Measurements from ENCODE around the gene CRB3. TPM values are rescaled to one million over a fixed set of nuclear protein-coding genes. Genes with fewer than 3 reads are reported as not detected.

Gene CRB3
- total and polyA plus RNA-seq, 2 of the 13 experiments (the other 11 are each of a cell fraction or from before 2014, with no cell fraction given), result 10.6 to 25.6 TPM

DNA sequence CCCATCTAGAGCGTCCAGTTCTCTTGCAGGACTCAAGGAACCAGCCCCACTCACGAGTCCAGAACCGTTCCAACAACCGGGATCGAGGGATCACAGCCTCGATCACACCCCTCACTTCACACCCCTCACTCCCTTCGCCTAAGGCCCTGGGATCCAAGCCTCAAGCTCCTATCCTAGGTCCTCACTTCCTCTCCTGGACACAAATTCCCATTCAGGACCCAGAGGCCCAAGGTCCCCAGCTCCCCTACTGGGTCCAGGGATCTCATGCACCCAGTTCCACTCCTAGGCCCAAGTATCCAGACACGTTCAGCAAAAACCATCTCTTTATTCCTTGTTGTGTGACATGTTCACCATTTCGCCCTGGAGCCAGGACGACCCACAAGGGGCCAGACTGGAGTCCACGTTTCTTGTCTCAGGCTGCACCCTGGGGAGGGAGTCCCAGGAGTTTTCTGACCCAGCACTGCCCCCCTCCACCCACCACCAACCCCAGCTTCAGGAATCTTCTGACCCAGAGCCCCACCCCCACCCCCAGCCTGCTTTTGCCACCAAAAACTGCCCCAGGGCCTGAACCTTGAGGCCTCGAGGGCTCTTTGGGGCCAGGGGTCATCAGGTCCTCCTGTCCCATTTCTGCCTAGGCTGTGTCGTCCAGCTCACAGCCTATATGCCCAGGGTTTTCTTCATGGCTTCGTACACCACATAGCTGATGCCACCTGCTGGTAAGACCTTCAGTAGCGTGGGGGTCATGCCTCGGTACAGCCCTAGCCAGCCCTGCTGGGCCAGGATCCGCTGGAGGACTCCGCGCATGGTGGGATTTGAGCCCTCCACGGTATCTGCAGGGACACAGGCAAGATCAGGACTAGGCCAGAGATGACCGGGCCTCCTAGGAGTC, 38.1 kb upstream of the CRB3 start (continued):
- TF ChIP-seq RNF2 (conservative IDR thresholded peaks at IDR 0.05; ENCODE audit: low read depth), result 0 out of 2 replicates have a peak, but pooled peaks have one; percentile 7
- 0 out of 2 replicates have a peak, but pooled peaks have one; percentile 7 for TF ChIP-seq ZNF83 (CRISPR knock-in tag; IDR thresholded peaks at IDR 0.05; ENCODE audit: borderline replicate concordance)
- no peak for TF ChIP-seq MTA3 (CRISPR knock-in tag; IDR thresholded peaks at IDR 0.05)
- TF ChIP-seq KDM6A (CRISPR knock-in tag; IDR thresholded peaks at IDR 0.05; ENCODE audit: low read depth), result no peak
- TF ChIP-seq SMAD9 (CRISPR knock-in tag; IDR thresholded peaks at IDR 0.05), result no peak
- no peak for TF ChIP-seq ZC3H13 (CRISPR knock-in tag; IDR thresholded peaks at IDR 0.05)
- TF ChIP-seq, protein P1, sequence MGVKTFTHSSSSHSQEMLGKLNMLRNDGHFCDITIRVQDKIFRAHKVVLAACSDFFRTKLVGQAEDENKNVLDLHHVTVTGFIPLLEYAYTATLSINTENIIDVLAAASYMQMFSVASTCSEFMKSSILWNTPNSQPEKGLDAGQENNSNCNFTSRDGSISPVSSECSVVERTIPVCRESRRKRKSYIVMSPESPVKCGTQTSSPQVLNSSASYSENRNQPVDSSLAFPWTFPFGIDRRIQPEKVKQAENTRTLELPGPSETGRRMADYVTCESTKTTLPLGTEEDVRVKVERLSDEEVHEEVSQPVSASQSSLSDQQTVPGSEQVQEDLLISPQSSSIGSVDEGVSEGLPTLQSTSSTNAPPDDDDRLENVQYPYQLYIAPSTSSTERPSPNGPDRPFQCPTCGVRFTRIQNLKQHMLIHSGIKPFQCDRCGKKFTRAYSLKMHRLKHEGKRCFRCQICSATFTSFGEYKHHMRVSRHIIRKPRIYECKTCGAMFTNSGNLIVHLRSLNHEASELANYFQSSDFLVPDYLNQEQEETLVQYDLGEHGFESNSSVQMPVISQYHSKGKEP (CRISPR knock-in tag; IDR thresholded peaks at IDR 0.05), result no peak
- TF ChIP-seq ELF1 (CRISPR knock-in tag; IDR thresholded peaks at IDR 0.05), result no peak
- TF ChIP-seq, protein P2, sequence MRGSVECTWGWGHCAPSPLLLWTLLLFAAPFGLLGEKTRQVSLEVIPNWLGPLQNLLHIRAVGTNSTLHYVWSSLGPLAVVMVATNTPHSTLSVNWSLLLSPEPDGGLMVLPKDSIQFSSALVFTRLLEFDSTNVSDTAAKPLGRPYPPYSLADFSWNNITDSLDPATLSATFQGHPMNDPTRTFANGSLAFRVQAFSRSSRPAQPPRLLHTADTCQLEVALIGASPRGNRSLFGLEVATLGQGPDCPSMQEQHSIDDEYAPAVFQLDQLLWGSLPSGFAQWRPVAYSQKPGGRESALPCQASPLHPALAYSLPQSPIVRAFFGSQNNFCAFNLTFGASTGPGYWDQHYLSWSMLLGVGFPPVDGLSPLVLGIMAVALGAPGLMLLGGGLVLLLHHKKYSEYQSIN (CRISPR knock-in tag; IDR thresholded peaks at IDR 0.05; ENCODE audit: borderline replicate concordance), result no peak
- TF ChIP-seq ZNF546 (CRISPR knock-in tag; conservative IDR thresholded peaks at IDR 0.05), result no peak
- TF ChIP-seq MYC (CRISPR knock-in tag; IDR thresholded peaks at IDR 0.05; ENCODE audit: borderline replicate concordance), result no peak
- TF ChIP-seq ZNF510 (CRISPR knock-in tag; IDR thresholded peaks at IDR 0.05; ENCODE audit: low read depth), result no peak
- no peak for TF ChIP-seq RFX3 (CRISPR knock-in tag; IDR thresholded peaks at IDR 0.05)
- TF ChIP-seq PAF1 (CRISPR knock-in tag; IDR thresholded peaks at IDR 0.05), result no peak
- TF ChIP-seq MTF2 (CRISPR knock-in tag; IDR thresholded peaks at IDR 0.05; ENCODE audit: borderline replicate concordance), result no peak
- no peak for TF ChIP-seq XBP1 (CRISPR knock-in tag; IDR thresholded peaks at IDR 0.05)
- no peak for TF ChIP-seq ZNF883 (CRISPR knock-in tag; IDR thresholded peaks at IDR 0.05; ENCODE audit: not compliant biosample characterization)
- TF ChIP-seq, protein P3, sequence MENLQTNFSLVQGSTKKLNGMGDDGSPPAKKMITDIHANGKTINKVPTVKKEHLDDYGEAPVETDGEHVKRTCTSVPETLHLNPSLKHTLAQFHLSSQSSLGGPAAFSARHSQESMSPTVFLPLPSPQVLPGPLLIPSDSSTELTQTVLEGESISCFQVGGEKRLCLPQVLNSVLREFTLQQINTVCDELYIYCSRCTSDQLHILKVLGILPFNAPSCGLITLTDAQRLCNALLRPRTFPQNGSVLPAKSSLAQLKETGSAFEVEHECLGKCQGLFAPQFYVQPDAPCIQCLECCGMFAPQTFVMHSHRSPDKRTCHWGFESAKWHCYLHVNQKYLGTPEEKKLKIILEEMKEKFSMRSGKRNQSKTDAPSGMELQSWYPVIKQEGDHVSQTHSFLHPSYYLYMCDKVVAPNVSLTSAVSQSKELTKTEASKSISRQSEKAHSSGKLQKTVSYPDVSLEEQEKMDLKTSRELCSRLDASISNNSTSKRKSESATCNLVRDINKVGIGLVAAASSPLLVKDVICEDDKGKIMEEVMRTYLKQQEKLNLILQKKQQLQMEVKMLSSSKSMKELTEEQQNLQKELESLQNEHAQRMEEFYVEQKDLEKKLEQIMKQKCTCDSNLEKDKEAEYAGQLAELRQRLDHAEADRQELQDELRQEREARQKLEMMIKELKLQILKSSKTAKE (CRISPR knock-in tag; IDR thresholded peaks at IDR 0.05; ENCODE audit: borderline replicate concordance), result no peak
- TF ChIP-seq, protein P4, sequence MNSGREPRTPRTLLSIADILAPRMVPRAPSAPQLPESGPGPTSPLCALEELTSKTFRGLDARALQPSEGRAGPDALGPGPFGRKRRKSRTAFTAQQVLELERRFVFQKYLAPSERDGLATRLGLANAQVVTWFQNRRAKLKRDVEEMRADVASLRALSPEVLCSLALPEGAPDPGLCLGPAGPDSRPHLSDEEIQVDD (CRISPR knock-in tag; IDR thresholded peaks at IDR 0.05; ENCODE audit: borderline replicate concordance), result peak; percentile 34
- TF ChIP-seq RBM39 (IDR thresholded peaks at IDR 0.05; ENCODE audit: low read depth, low read length, poor library complexity, severe bottlenecking), result no peak
- TF ChIP-seq, protein P5, sequence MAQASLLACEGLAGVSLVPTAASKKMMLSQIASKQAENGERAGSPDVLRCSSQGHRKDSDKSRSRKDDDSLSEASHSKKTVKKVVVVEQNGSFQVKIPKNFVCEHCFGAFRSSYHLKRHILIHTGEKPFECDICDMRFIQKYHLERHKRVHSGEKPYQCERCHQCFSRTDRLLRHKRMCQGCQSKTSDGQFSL (CRISPR knock-in tag; IDR thresholded peaks at IDR 0.05), result no peak
- TF ChIP-seq NR2F6 (IDR thresholded peaks at IDR 0.05), result no peak
- 0 out of 2 replicates have a peak, but pooled peaks have one; percentile 28 for TF ChIP-seq NR2F6 (CRISPR knock-in tag; IDR thresholded peaks at IDR 0.05)
- no peak for TF ChIP-seq NCOA2 (CRISPR knock-in tag; IDR thresholded peaks at IDR 0.05)
- TF ChIP-seq ZNF75D (CRISPR knock-in tag; IDR thresholded peaks at IDR 0.05; ENCODE audit: borderline replicate concordance), result no peak
- TF ChIP-seq PHF5A (CRISPR knock-in tag; IDR thresholded peaks at IDR 0.05; ENCODE audit: low read depth, unreplicated experiment), result no peak

All from HepG2 (cell line).